HFFc6 (cell line): ENCODE results near the gene CD300LG. TPM values are rescaled to one million over a fixed set of nuclear protein-coding genes. Genes with fewer than 3 reads are reported as not detected.

Experiments
- DNase-seq: peaks from one replicate; pipeline ENCODE4 v3.0.0-alpha.2; 2018
- H3K27ac Mint-ChIP-seq: 2 replicates; pipeline ENCODE4 v1.8.0; 2020; ENCODE audit warnings: mild to moderate bottlenecking, mixed read lengths
- H3K27me3 Mint-ChIP-seq: 2 replicates; pipeline ENCODE4 v1.8.0; 2021; ENCODE audit warnings: mild to moderate bottlenecking, moderate library complexity, mixed read lengths; ENCODE audit not compliant: insufficient read depth
- H3K36me3 Mint-ChIP-seq: 2 replicates; pipeline ENCODE4 v1.8.0; 2021; ENCODE audit warnings: low read depth, mixed read lengths
- H3K4me1 Mint-ChIP-seq: 2 replicates; pipeline ENCODE4 v1.8.0; 2020; ENCODE audit warnings: low read depth, mixed read lengths
- H3K4me3 Mint-ChIP-seq: 2 replicates; pipeline ENCODE4 v1.8.0; 2020; ENCODE audit warnings: mild to moderate bottlenecking, moderate library complexity, mixed read lengths
- H3K9me3 Mint-ChIP-seq: 2 replicates; pipeline ENCODE4 v1.8.0; 2020; ENCODE audit warnings: mild to moderate bottlenecking, mixed read lengths
- CTCF ChIP-seq: fragments of 200-600 bp; sonication (generic); IDR thresholded peaks from 2 replicates; pipeline ENCODE4 v1.5.0; 2021; ENCODE audit warnings: antibody characterized with exemption, mild to moderate bottlenecking
- total RNA-seq, 6 experiments: library from RNA; stranded (reverse); fragmentation: NEBNext Ultra II Directional; extraction: Animal tissue kit (Norgen Biotek cat#: 25700); gene quantifications; 2 replicates in 1 of 6; 3 replicates in 5 of 6; pipeline ENCODE4 v1.2.3, GENCODE V29; 2021

The CD300LG gene
- total RNA-seq, 6 experiments from 2014 or later = not detected

GRCh38 chr17:43855061-43855460, 8.1 kb downstream of the CD300LG start:
- Mint-ChIP-seq H3K36me3 (no peaks in the 10 kb centered on the region), H3K27me3 (peaks cover 67% of the 10 kb centered on the region), H3K27ac (no peak overlapping the region), H3K4me3 (no peak overlapping the region), H3K4me1 (no peaks in the 10 kb centered on the region), H3K9me3 (no peaks in the 10 kb centered on the region)
- TF ChIP-seq CTCF = no peak
- DNase-seq = no peak

- Mint-ChIP-seq H3K9me3 (no peaks in the 10 kb centered on the region), H3K4me1 (no peaks in the 10 kb centered on the region), H3K27me3 (peaks cover 60% of the 10 kb centered on the region), H3K36me3 (no peaks in the 10 kb centered on the region), H3K27ac (no peak overlapping the region), H3K4me3 (no peak overlapping the region)
- no peak for DNase-seq
- TF ChIP-seq CTCF = no peak
Measured at GRCh38 chr17:43856141-43856540, 9.2 kb downstream of the CD300LG start.

- no peak for DNase-seq
- no peak overlapping the region for H3K27ac Mint-ChIP-seq
- no peaks in the 10 kb centered on the region for H3K36me3 Mint-ChIP-seq
- TF ChIP-seq CTCF = no peak
- H3K4me1 Mint-ChIP-seq = no peaks in the 10 kb centered on the region
- H3K9me3 Mint-ChIP-seq = no peaks in the 10 kb centered on the region
- no peak overlapping the region for H3K4me3 Mint-ChIP-seq
- H3K27me3 Mint-ChIP-seq = peaks cover 60% of the 10 kb centered on the region
Measured at GRCh38 chr17:43857141-43857540, 10.2 kb downstream of the CD300LG start.

- DNase-seq = no peak
- Mint-ChIP-seq H3K27ac (no peak overlapping the region), H3K36me3 (no peaks in the 10 kb centered on the region), H3K27me3 (peaks cover 59% of the 10 kb centered on the region), H3K4me3 (no peak overlapping the region), H3K4me1 (no peaks in the 10 kb centered on the region), H3K9me3 (no peaks in the 10 kb centered on the region)
- no peak for TF ChIP-seq CTCF
Measured at GRCh38 chr17:43857957-43858600, 11.1 kb downstream of the CD300LG start.

- Mint-ChIP-seq H3K4me1 (no peaks in the 10 kb centered on the region), H3K36me3 (no peaks in the 10 kb centered on the region), H3K4me3 (no peak overlapping the region), H3K9me3 (no peaks in the 10 kb centered on the region), H3K27ac (no peak overlapping the region), H3K27me3 (peaks cover 56% of the 10 kb centered on the region)
- DNase-seq = no peak
- no peak for TF ChIP-seq CTCF
Measured at GRCh38 chr17:43860077-43860725, 13.2 kb downstream of the CD300LG start.
